Measurements from ENCODE around the gene PAIP1.
"Not testable (repeated sequence)": the region's sequence is repeated elsewhere in the genome, so short reads cannot be mapped to it uniquely, and the experiment has no call there.

The PAIP1 gene

DNA sequence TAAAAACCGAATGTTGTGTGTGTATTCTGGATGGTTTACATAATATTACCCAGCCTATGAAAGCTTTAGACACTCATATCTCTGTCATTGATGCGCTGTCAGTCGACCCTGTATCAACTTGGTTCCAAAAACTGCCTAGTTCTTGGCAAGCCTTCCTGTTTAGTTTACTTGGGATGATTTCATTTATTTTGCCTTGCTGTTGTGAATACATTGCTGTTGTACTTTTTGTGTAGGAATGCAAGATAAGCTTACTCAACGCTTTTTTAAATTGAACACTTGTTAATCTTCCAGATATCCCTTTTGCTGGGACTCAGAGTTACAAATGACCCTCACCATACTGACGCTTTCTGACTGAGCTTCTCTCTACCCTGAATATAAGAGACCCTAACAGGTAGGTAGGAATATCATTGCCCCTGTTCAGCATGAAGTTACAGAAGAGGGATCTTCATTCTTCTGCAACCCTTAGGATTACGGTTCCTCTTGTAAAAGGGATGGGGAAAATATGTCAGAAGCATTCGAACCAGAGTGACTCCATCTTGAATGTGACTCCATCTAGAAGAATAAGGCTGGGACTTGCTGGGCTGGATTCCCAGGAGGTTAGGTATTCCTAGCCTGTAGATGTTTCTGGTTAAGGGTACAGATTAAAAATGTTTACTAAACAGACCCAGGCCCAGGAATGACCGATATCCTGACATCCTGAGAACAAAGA, 13.7 kb upstream of the PAIP1 start:
- no peak for DNase-seq (ENCODE audit: low read depth)

DNA sequence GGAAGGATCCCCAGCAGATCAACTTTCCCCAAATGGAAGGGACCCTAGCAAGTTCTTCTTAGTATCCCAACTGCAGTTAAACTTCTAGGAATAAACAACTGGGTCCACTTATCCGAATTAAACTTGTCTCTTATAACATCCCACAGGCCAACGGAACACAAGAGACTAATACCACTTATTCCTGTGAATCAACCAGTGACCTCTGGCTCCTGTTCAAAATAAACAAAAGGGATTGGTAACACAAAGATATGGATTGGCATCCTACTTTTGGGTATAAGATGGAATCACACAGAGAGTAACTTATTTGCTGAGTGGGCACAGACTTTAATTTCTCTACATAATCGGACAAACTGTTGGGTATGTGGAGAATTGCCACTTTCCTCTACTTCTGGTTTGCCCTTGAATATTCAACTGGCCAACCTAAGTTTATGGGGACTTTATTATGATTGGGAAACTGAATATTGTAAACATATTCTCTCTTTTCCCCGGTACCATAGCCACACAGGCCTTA, 12.4 kb upstream of the PAIP1 start:
- no peak for DNase-seq (ENCODE audit: low read depth)

DNA sequence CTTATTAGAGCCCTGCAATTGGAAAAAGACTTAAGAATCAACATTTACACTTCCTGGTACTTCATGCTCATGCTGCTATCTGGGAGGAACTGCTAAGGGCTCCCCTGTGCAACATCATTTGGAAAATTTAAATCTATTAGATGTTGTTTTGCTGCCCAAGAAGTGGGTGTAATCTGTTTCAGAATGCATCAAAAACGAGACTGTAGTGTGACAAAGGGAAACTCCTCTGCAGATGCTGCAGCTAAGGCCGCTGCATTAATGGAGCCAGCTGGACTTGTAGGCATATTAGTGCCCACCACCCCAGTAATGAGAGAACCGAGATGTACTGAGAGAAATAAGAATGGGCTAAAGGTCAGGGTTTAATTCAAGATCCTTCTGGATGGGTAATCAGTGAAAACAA, 11.1 kb upstream of the PAIP1 start:
- no peak for DNase-seq (ENCODE audit: low read depth)

GRCh38 chr5:43565043-43565442, 8.2 kb upstream of the PAIP1 start:
- no peak for DNase-seq (ENCODE audit: low read depth)

DNA sequence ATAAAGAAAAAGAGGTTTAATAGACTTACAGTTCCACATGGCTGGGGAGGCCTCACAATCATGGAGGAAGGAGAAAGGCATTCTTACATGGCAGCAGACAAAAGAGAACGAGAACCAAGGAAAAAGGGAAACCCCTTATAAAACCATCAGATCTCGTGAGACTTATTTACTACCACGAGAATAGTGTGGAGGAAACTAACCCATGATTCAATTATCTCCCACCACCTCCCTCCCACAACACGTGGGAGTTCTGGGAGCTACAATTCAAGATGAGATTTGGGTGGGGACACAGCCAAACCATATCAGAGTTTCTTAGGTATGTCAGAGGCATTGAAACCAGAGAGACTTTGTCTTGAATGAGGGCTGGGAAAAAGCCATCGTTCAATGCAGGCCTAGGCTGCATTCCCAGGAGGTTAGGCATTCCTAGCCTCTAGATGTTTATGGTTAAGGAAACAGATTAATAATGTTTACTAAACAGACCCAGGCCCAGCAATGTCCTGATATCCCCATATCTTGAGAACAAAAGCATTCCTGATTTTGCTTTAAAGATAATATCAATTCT, 7.5 kb upstream of the PAIP1 start:
- DNase-seq (ENCODE audit: low read depth): no peak

DNA sequence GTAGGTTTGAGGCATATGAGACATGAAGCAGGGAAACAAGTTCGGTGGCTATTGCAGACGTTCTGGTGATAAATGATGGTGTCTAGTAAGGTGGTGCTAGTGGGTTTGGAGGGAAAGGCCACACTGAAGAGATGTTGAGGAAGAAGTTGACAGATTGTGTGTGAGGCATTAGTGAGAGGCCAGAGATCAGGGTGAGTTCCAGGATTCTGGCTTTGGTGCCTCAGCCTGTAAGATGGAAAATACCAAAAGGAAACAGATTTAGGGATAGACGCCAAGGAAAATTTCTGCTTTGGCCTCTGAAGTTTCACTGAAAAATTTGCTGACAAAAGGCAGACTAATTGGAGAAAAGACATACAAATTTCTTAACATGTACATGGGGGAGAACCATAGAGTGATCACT, 6.4 kb upstream of the PAIP1 start:
- no peak for DNase-seq (ENCODE audit: low read depth)

DNA sequence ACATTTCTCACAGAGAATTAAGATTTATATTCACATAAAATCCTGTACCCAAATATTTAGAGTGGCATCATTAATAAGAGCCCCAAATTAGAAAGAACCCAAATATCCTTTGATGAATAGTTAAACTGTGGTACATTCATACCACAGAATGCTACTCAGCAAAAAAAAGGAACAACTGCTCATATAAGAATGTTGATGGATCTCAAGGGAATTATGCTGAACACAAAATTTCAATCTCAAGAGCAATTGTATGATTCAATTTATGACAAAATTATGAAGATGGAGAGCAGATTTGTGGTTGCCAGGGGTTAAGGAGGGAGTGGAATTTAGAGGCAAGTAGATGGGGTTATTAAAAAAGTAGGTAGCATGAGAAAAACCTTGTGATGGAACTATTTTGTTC, 4.5 kb upstream of the PAIP1 start:
- DNase-seq (ENCODE audit: low read depth): no peak

DNA sequence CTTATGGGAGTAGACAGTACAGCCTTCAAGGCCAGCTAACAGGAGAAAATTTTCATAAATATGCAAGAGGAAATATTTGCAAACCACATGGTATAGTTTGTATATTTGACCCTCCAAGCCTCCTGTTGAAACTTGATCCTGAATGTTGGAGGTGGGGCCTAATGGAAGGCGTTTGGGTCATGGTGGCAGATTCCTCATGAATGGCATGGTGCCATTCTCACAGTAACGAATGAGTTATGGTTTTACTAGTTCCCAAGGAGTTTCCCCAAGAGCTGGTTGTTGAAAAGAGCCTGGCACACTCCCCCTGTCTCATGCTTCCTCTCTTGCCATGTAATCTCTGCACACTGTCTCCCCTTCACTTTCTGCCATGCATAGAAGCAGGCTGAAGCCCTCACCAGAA, 3.3 kb upstream of the PAIP1 start:
- no peak for DNase-seq (ENCODE audit: low read depth)

- DNase-seq (ENCODE audit: low read depth): not testable (repeated sequence)
These were observed 345 bp downstream of the PAIP1 start for GRCh38 chr5:43556607-43556856.

GRCh38 chr5:43555895-43556606, 826 bp downstream of the PAIP1 start:
- no peak for DNase-seq (ENCODE audit: low read depth)

GRCh38 chr5:43554497-43554896, 2.4 kb downstream of the PAIP1 start:
- DNase-seq (ENCODE audit: low read depth): no peak

GRCh38 chr5:43553381-43553780, 3.5 kb downstream of the PAIP1 start:
- DNase-seq (ENCODE audit: low read depth): no peak

- DNase-seq (ENCODE audit: low read depth): no peak
These were observed 5.1 kb downstream of the PAIP1 start for GRCh38 chr5:43551731-43552130.

DNA sequence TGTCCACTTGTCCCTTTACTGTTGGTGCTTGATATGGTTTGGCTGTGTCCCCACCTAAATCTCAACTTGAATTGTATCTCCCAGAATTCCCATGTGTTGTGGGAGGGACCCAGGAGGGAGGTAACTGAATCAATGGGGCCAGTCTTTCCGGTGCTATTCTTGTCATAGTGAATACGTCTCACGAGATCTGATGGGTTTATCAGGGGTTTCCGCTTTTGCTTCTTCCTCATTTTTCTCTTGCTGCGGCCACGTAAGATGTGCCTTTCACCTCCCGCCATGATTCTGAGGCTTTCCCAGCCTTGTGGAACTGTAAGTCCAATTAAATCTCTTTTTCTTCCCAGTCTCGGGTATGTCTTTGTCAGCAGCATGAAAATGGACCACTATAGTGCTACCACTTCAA, 7.6 kb downstream of the PAIP1 start:
- DNase-seq (ENCODE audit: low read depth): peak; percentile 56

DNA sequence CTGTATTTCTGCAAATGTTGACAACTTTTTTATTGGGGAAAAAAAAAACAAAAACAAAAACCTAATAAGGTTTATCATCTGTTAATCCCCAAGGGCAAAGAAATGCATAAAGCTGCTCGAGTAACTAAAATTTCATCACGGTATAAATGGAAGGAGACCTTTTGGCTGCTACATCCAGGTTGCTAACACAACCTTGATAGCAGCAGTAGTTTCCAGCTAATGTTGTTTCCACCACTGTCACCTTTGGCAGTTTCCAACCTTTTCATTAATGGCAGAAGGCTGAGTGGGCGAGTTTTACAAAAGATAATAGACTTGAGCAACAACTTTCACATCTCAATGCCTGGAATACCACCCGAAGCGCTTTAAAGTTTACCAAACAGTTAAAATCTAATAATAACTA, 8.5 kb downstream of the PAIP1 start:
- DNase-seq (ENCODE audit: low read depth): no peak

- no peak for DNase-seq (ENCODE audit: low read depth)
These were observed 9.3 kb downstream of the PAIP1 start for GRCh38 chr5:43547532-43547931.

- no peak for DNase-seq (ENCODE audit: low read depth)
These were observed 13.4 kb downstream of the PAIP1 start for GRCh38 chr5:43543434-43543833.

- no peak for DNase-seq (ENCODE audit: low read depth)
These were observed 16.1 kb downstream of the PAIP1 start for GRCh38 chr5:43540746-43541145.

DNA sequence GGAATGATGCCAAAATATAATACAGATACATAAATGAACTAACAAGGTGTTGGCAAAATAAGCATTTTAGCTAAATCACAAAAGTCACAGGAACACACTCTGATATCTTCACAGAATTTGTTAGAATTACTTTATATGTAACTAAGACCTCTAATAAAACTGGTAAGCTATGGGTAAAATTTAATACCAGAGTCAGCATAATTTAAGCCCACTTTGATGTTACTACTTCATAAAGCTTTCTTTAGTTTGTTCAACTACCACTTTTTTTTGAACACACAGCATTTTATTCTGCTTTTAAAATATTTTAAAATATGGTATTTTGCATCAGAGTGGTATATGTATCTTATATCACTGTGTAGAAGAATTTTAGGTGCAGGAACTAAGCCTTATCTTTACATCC, 19.9 kb downstream of the PAIP1 start:
- DNase-seq (ENCODE audit: low read depth): no peak

DNA sequence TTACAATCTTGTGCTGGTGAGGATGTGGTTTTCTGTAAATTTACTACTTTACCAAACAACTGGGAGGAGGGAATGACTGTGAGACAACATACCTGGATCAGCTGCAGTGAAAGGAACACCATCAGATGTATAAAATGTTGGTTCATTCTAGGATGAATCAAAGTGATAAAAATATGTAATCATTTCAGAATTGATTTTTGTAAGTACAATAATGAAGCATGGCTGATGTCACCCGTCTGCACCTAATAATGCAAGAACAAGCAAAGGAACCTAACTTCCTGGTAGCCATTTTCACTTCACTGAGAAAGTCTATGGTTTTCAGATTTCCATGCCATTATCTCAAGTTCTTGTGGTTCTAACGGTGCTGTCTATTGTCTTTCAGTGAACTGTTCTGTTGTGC, 23.2 kb downstream of the PAIP1 start:
- no peak for DNase-seq (ENCODE audit: low read depth)

DNA sequence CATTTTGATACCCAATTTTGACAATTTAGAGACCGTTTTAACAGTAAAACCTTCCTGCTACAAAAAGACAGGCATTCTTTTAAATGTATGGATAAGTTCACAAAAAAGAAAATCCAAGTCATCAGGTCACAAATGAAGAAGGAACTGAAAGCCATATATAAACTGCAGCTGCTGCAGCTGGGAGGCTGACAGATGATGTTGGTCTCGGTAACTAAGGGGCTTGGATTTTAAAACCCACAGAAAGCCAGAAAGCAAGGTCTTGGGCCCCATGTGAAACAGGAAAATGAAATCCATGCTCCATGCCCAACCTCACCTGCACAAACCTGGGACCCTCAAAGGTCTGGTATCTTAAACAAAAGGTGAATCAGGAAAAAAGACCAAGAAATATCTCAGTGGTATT, 26.2 kb downstream of the PAIP1 start:
- DNase-seq (ENCODE audit: low read depth): no peak

- DNase-seq (ENCODE audit: low read depth): no peak
These were observed 33.2 kb downstream of the PAIP1 start for GRCh38 chr5:43523662-43524072.

- DNase-seq (ENCODE audit: low read depth): no peak
These were observed 36.3 kb downstream of the PAIP1 start for GRCh38 chr5:43520615-43521014.

GRCh38 chr5:43515678-43516048, 41.2 kb downstream of the PAIP1 start:
- DNase-seq (ENCODE audit: low read depth): no peak

Measured in CMK (cell line).